ENCODE measurements around the gene LDLRAD4. TPM values are rescaled to one million over a fixed set of nuclear protein-coding genes. Genes with fewer than 3 reads are reported as not detected.

LDLRAD4 gene
- total RNA-seq, 1 donor from 2014 or later, result 34.5 TPM

DNA sequence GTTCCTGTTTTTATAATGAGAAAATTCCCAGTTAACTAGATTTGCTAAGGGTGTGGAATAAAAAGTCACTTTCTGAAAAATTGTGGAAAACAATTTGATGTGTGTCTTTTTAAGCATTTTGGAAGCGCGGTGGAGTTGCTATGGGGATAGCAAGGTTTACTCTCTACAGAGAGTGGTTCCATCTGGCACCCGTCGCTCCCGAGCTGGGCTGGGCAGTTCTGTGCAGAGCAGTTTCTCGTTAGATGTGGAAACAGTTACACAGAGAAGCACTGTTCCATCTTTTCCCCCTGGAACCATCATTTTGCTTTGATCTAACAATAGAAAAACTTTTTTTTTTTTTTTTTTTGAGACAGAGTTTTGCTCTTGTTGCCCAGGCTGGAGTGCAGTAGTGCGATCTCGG is 17.4 kb downstream of the LDLRAD4 start:
- no peak for DNase-seq (ENCODE audit: low spot score)
- Mint-ChIP-seq H3K9me3 (no peaks in the 10 kb centered on the region), H3K36me3 (ENCODE audit: low read depth) (no peaks in the 10 kb centered on the region), H3K4me1 (ENCODE audit: low read depth) (no peaks in the 10 kb centered on the region), H3K4me3 (no peak overlapping the region), H3K27ac (no peak overlapping the region), H3K27me3 (ENCODE audit: insufficient read depth) (peaks cover 2% of the 10 kb centered on the region)
- intact Hi-C loops (cut with micrococcal nuclease), result no loop called here

DNA sequence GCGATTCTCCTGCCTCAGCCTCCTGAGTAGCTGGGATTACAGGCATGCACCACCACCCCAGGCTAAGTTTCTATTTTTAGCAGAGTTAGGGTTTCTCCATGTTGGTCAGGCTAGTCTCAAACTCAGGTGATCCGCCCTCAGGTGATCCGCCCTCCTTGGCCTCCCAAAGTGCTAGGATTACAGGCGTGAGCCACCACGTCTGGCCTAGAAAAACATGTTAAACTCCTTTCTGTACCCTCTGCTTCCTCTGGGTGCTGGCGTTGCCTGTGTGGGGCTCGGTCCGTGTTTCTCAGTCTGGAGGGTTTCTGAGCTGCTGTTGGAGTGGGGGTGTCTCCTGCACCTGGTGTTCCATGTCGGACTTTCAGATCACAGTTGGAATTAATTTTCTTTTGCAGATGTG is 17.9 kb downstream of the LDLRAD4 start:
- Mint-ChIP-seq H3K9me3 (no peaks in the 10 kb centered on the region), H3K27ac (no peak overlapping the region), H3K36me3 (ENCODE audit: low read depth) (no peaks in the 10 kb centered on the region), H3K27me3 (ENCODE audit: insufficient read depth) (peaks cover 2% of the 10 kb centered on the region), H3K4me3 (no peak overlapping the region), H3K4me1 (ENCODE audit: low read depth) (no peaks in the 10 kb centered on the region)
- no peak for DNase-seq (ENCODE audit: low spot score)
- intact Hi-C loops (cut with micrococcal nuclease), result no loop called here

DNA sequence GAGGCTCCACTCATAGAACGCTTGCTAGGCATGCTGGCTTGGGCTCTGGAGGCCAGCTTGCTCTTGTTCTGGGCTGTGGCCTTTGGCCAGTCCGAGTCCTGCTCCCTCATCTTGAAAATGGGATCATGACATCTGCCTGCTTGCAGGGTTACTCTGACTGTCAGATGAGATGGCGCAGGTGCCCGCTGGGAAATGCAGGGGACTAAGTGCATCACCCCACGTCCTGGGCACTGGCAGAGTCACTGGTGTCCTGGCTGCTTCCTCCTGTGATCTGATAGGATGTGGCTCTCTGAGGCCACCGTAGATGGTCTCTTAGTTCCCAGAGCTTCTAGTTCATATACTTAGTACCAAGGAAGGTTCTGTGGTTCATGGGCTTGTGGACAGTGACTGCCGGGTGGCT is 18.5 kb downstream of the LDLRAD4 start:
- H3K4me3 Mint-ChIP-seq, result no peak overlapping the region
- no peak for DNase-seq (ENCODE audit: low spot score)
- no peaks in the 10 kb centered on the region for H3K36me3 Mint-ChIP-seq (ENCODE audit: low read depth)
- no peaks in the 10 kb centered on the region for H3K4me1 Mint-ChIP-seq (ENCODE audit: low read depth)
- H3K9me3 Mint-ChIP-seq, result no peaks in the 10 kb centered on the region
- H3K27me3 Mint-ChIP-seq (ENCODE audit: insufficient read depth), result peaks cover 2% of the 10 kb centered on the region
- intact Hi-C loops (cut with micrococcal nuclease), result no loop called here
- H3K27ac Mint-ChIP-seq, result no peak overlapping the region

DNA sequence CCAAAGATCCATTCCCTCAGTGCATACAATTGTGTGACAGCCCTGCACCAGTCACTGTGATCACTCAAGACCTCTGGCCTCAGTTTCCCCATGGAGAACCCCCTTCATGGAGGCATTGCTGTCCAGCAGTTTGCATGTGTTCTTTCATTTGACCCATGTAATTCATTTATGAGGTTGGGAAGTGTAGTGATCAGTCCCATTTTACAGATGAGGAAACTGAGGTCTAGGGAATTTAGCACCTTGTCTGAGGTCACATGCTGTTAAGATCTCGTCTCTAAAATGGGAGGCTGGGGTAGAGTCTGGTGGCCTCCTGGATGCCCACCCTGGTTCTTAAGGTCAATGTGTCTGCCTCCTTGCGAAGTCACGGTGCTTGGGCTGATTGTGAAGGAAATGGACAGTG is 19.1 kb downstream of the LDLRAD4 start:
- intact Hi-C loops (cut with micrococcal nuclease), result no loop called here
- no peaks in the 10 kb centered on the region for H3K9me3 Mint-ChIP-seq

DNA sequence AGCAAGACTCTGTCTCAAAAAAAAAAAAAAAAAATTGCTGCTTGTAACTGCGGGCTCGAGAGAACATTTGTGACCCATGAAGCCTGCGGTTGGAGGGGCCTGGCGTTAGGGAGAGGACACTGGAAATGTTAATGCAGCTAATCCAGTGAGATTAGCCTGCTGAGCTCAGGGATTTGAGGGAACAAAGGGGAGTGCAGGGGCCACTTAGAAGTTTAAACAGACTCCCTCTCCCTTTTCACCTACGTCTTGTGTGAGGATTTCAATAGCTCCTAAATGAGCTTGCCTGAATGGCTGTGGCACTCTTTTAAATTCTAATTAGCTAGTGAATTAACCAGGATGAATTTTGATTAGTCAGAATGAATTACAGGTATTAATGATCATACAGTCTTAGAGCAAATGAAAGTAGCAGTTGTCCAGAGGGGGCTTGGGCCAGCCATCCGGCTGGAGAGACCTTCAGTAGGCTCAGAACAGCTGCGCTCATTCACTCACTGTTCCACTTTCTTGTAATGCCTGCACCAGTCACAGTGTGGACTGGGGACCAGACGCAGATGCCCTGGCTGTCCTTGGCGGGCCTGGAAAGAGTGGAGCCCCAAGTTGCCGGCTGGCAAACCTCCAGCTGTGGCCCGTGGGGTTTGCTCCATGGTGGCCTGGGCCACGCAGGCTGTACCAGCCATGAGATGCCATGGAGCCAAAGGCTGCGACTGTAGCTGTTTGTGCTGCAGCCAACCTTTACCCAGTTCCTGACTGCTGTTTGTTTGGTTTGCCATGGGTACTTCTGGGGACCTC is 20.8 kb downstream of the LDLRAD4 start:
- peaks cover 2% of the 10 kb centered on the region for H3K27me3 Mint-ChIP-seq (ENCODE audit: insufficient read depth)
- intact Hi-C loops (cut with micrococcal nuclease), result no loop called here
- no peak for DNase-seq (ENCODE audit: low spot score)
- H3K9me3 Mint-ChIP-seq, result no peaks in the 10 kb centered on the region
- H3K4me3 Mint-ChIP-seq, result no peak overlapping the region
- H3K27ac Mint-ChIP-seq, result no peak overlapping the region
- H3K4me1 Mint-ChIP-seq (ENCODE audit: low read depth), result no peaks in the 10 kb centered on the region
- peaks cover 2% of the 10 kb centered on the region for H3K36me3 Mint-ChIP-seq (ENCODE audit: low read depth)

More for the DNA sequence above, 19.1 kb downstream of the LDLRAD4 start:
- peaks cover 2% of the 10 kb centered on the region for H3K27me3 Mint-ChIP-seq (ENCODE audit: insufficient read depth)
- H3K4me1 Mint-ChIP-seq (ENCODE audit: low read depth), result no peaks in the 10 kb centered on the region
- DNase-seq (ENCODE audit: low spot score), result no peak
- no peak overlapping the region for H3K27ac Mint-ChIP-seq
- H3K4me3 Mint-ChIP-seq, result no peak overlapping the region
- H3K36me3 Mint-ChIP-seq (ENCODE audit: low read depth), result no peaks in the 10 kb centered on the region

DNA sequence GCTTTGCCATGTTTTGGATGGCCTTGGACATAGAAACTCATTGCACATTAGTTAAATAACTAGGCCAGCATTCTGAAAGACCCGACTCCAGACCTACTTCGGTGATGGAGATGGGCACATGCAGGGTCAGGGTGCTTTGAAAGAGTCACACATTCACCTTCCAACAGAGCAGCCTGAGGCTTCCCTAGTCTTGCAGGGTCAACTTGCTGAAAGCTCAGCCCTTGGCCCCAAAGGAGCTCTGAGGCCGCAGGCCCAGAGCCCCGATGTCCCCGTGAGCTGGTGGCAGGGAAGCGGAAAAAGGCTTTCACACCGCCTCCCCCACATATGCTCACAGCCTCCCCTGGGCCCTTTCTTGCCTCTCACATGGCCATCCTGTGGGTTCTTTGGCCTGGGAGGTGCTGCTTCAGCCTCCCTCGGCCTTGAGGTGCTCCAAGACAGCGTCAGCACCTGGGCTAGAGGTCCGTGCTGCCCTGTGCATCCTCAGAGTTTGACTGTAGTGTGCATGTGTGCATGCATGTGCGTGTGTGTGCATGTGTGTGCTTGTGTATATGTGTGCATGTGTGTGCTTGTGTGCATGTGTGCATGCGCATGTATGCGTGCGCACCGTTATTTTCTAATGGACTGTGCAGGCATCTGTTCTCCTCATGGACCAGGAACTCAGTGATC is 21.6 kb downstream of the LDLRAD4 start:
- H3K4me1 Mint-ChIP-seq (ENCODE audit: low read depth), result no peaks in the 10 kb centered on the region
- intact Hi-C loops (cut with micrococcal nuclease), result no loop called here
- H3K27ac Mint-ChIP-seq, result peak overlapping the region; percentile 55
- peaks cover 2% of the 10 kb centered on the region for H3K27me3 Mint-ChIP-seq (ENCODE audit: insufficient read depth)
- H3K4me3 Mint-ChIP-seq, result no peak overlapping the region
- DNase-seq (ENCODE audit: low spot score), result no peak
- H3K36me3 Mint-ChIP-seq (ENCODE audit: low read depth), result peaks cover 2% of the 10 kb centered on the region
- H3K9me3 Mint-ChIP-seq, result no peaks in the 10 kb centered on the region

DNA sequence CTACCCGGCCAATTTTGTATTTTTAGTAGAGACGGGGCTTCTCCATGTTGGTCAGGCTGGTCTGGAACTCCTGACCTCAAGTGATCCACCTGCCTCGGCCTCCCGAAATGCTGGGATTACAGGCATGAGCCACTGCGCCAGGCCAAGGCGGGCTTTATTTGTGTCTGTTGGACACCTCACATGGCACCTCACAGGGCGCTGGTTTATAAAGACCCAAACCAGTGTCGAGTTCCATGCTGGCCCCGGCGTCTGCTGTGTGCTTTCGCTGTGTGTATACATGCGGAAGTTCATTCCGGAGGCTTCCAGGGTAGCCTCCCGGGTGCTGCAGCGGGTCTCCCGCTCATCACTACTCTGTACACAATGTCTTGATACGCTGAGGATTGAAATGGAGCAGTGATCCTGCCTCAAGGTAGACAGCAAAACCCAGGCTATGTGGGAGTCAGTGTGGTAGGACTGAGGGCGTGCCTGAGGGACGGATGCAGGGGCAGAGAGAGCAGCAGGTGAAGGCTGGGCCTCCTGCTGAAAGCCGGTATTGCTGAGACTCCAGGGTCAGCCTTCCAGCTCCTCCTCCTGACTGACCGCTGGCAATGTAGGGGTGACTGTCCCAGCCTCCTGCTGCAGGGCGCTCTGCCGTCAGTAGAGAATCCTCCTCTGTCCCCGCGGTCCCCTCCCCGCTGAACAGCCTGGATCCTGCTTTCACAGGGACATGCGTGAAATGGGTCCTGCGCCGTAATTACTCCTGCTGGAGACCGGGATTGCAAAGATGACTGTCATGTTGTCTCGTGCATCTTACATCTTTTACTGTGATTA is 22.7 kb downstream of the LDLRAD4 start:
- H3K9me3 Mint-ChIP-seq, result no peaks in the 10 kb centered on the region
- H3K27ac Mint-ChIP-seq, result no peak overlapping the region
- DNase-seq (ENCODE audit: low spot score), result no peak
- H3K36me3 Mint-ChIP-seq (ENCODE audit: low read depth), result peaks cover 2% of the 10 kb centered on the region
- no peak overlapping the region for H3K4me3 Mint-ChIP-seq
- no peaks in the 10 kb centered on the region for H3K4me1 Mint-ChIP-seq (ENCODE audit: low read depth)
- intact Hi-C loops (cut with micrococcal nuclease), result no loop called here
- H3K27me3 Mint-ChIP-seq (ENCODE audit: insufficient read depth), result peaks cover 2% of the 10 kb centered on the region

DNA sequence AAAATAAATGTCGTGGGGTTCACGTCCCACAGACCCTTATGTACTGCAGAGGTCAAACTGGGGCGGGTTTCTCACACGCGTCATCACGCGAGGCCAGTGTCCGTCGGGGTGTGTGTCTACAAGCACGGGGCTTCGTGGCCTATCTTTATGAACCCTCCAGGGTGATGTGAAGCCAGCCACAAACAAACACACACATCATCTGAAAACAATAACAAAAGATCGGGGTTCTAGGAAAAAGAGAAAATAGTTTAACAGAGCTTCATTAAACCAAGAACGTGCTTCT is 23.3 kb downstream of the LDLRAD4 start:
- Mint-ChIP-seq H3K9me3 (no peaks in the 10 kb centered on the region), H3K27ac (no peak overlapping the region), H3K4me1 (ENCODE audit: low read depth) (no peaks in the 10 kb centered on the region), H3K36me3 (ENCODE audit: low read depth) (peaks cover 2% of the 10 kb centered on the region), H3K27me3 (ENCODE audit: insufficient read depth) (peaks cover 2% of the 10 kb centered on the region), H3K4me3 (no peak overlapping the region)
- intact Hi-C loops (cut with micrococcal nuclease), result no loop called here
- DNase-seq (ENCODE audit: low spot score), result no peak

DNA sequence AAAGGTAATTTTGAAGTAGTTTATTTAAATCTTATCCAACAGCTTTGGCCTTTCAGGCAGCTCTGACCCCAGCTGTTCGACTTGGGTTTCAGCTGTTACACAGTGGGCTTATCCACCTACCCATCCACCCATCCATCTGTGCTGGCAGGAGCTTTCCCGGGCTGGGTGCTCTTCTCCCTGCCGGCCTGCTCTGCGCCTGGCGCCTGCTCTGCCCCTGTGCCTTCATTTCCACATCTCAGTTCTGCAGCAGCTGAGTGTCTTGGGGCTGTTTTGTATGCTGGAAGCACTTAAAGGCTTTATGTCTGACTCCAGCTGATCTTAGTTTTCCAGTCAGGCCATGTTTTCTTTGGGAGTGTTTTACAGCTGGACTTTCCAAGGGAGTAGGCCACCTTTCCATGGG is 24.2 kb downstream of the LDLRAD4 start:
- H3K27me3 Mint-ChIP-seq (ENCODE audit: insufficient read depth), result peaks cover 2% of the 10 kb centered on the region
- intact Hi-C loops (cut with micrococcal nuclease), result no loop called here
- H3K9me3 Mint-ChIP-seq, result no peaks in the 10 kb centered on the region
- no peak for DNase-seq (ENCODE audit: low spot score)
- H3K4me3 Mint-ChIP-seq, result no peak overlapping the region
- H3K27ac Mint-ChIP-seq, result no peak overlapping the region
- no peaks in the 10 kb centered on the region for H3K4me1 Mint-ChIP-seq (ENCODE audit: low read depth)
- peaks cover 2% of the 10 kb centered on the region for H3K36me3 Mint-ChIP-seq (ENCODE audit: low read depth)

DNA sequence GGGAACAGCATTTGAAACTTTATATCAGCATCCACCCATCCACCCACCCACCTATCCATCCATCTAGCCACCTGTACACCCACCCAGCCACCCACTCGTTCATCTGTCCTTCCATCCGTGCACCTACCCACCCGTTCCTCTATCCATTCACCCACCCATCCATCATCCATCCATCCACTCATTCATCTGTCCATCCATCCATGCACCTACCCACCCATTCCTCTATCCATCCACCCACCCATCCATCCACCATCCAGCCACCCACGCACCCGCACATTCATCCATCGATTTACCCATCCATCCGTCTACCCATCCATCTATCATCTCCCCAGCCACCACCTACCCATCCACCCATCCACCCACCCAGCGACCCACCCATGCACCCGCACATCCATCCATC is 24.8 kb downstream of the LDLRAD4 start:
- Mint-ChIP-seq H3K9me3 (no peaks in the 10 kb centered on the region), H3K4me3 (no peak overlapping the region), H3K36me3 (ENCODE audit: low read depth) (peaks cover 2% of the 10 kb centered on the region), H3K27me3 (ENCODE audit: insufficient read depth) (peaks cover 2% of the 10 kb centered on the region), H3K27ac (no peak overlapping the region), H3K4me1 (ENCODE audit: low read depth) (no peaks in the 10 kb centered on the region)
- intact Hi-C loops (cut with micrococcal nuclease), result no loop called here
- DNase-seq (ENCODE audit: low spot score), result no peak

DNA sequence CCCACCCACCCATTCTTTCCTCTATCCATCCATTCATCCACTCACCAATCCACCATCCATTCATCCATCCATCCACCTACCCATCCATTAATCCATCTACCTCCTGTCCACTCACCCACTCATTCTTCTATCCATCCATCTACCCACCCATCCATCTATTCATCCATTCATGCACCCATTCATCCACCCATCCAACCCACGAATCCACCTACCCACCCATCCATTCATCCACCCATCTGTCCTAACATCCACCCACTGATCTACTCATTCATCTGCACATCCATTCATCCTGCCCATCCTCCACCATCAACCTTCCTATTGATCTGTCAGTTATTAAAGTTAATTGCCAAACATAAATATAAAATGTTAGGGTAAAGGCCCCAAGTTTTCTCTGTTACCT is 25.6 kb downstream of the LDLRAD4 start:
- no peak overlapping the region for H3K4me3 Mint-ChIP-seq
- peaks cover 3% of the 10 kb centered on the region for H3K27me3 Mint-ChIP-seq (ENCODE audit: insufficient read depth)
- intact Hi-C loops (cut with micrococcal nuclease), result no loop called here
- H3K9me3 Mint-ChIP-seq, result no peaks in the 10 kb centered on the region
- no peak overlapping the region for H3K27ac Mint-ChIP-seq
- H3K36me3 Mint-ChIP-seq (ENCODE audit: low read depth), result peaks cover 2% of the 10 kb centered on the region
- DNase-seq (ENCODE audit: low spot score), result no peak
- H3K4me1 Mint-ChIP-seq (ENCODE audit: low read depth), result peaks cover 4% of the 10 kb centered on the region

DNA sequence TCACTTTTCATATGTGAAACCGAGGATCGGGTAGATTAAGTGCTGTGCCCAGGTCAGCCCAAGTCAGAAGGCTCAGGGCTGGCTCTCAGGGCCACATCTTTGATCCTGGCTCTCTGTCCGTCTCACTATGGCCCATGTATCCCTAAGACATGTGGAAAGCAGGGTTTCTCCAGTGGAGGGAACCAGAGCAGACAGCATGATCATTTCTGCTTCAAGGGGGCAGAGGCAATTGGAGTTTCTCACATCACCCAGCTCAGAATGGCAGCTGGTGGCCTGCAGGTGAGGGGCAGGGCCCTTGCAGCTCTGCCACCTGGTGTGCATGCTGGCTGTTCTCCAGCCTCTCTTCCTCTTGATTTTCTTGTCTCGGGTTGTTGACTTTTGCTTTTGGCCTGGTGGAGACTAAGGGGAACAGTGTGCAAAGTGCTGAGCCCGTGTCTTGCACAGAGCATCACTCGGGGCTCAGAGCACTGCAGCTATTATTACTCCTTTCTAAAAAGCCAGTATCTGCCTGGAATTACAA is 27.0 kb downstream of the LDLRAD4 start:
- no peaks in the 10 kb centered on the region for H3K9me3 Mint-ChIP-seq
- H3K27ac Mint-ChIP-seq, result no peak overlapping the region
- no peak for DNase-seq (ENCODE audit: low spot score)
- no peak overlapping the region for H3K4me3 Mint-ChIP-seq
- intact Hi-C loops (cut with micrococcal nuclease), result no loop called here
- H3K27me3 Mint-ChIP-seq (ENCODE audit: insufficient read depth), result peaks cover 3% of the 10 kb centered on the region
- H3K4me1 Mint-ChIP-seq (ENCODE audit: low read depth), result peaks cover 5% of the 10 kb centered on the region
- H3K36me3 Mint-ChIP-seq (ENCODE audit: low read depth), result peaks cover 2% of the 10 kb centered on the region

DNA sequence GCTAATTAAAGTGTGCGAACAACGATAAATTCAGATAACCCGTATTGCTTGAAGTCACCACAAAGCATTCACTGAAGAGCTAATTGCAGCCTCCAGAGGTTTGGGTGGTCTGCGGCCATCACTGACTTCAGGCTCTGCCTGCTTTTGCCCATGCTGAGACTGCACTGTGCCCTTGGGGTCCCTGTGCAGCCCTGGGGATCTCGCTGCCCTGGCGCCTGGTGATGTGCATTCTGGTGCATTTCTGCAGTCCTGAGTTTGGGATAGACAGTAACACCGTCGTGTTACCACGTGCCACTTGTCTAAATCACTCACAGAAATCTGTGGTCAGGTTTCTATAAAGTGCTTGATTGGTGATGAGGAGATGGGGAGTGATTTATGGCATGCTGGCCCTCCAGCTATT is 27.6 kb downstream of the LDLRAD4 start:
- Mint-ChIP-seq H3K36me3 (ENCODE audit: low read depth) (peaks cover 2% of the 10 kb centered on the region), H3K9me3 (no peaks in the 10 kb centered on the region)

More for the DNA sequence above, 27.6 kb downstream of the LDLRAD4 start:
- H3K4me3 Mint-ChIP-seq, result no peak overlapping the region
- no peak overlapping the region for H3K27ac Mint-ChIP-seq
- no peak for DNase-seq (ENCODE audit: low spot score)
- intact Hi-C loops (cut with micrococcal nuclease), result no loop called here
- peaks cover 5% of the 10 kb centered on the region for H3K4me1 Mint-ChIP-seq (ENCODE audit: low read depth)
- peaks cover 2% of the 10 kb centered on the region for H3K27me3 Mint-ChIP-seq (ENCODE audit: insufficient read depth)

Data from activated T-helper 1 cell treated with anti-CD3 and anti-CD28 coated beads, Interleukin-12 subunit alpha, Interleukin-12 subunit beta, Interleukin-2, Interleukin-4 antibody, amounts not matched to agents 30 ng/mL and 10 ng/mL and 1 ng/mL, durations not matched to agents 14 hours and 24 hours and 36 hours (primary cell).